HG03571 (cell line): ENCODE results near the gene NAT10.

Experiments
- ATAC-seq: cut with Tn5 transposase; IDR thresholded peaks from one replicate; pipeline ENCODE4 v1.9.1; 2021; ENCODE audit not compliant: unreplicated experiment

NAT10 gene

DNA sequence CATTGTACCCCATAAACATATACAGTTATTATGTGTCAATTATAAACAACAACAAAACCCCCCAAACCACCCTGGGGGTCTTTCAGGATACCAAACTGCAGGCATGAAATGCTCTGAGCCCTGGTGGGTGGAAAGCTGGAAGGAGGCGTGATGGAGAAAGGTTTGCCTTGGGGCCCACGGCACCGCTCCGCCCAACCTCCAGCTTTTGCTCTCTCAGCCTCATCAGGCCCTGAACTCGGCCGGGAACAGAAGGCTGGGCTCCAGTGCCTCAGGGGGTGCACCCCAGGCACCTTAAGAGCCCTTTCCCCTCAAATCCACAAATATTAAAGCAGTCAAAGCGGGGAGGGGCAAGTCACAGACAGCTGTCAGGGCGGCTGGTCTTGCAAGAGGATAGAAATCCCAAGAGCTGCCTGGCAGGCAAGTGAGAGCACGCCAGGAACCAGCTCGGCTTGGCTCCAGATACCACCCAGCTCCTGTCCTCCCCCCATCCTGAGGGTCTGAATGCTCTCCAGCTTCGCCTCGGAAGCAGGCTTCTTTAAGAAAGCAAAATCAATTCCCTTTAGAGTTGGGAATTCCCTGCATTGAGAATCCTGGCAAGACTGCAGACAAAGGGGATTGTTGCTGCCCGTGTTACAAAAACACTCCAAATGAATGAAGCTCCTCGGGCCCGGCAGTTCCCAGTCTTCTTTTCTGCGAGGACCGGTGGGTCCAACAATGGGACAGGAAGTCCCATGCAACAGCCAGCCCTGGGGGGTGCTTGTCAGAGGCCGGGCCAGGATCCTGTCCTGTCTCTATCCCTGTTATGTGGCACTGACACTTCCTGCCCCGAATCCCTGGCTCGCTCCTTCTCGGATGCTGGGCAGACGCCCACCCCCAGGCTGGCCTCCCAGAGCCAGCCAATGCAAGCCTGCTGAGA, 80.8 kb downstream of the NAT10 start:
- no peak for ATAC-seq

DNA sequence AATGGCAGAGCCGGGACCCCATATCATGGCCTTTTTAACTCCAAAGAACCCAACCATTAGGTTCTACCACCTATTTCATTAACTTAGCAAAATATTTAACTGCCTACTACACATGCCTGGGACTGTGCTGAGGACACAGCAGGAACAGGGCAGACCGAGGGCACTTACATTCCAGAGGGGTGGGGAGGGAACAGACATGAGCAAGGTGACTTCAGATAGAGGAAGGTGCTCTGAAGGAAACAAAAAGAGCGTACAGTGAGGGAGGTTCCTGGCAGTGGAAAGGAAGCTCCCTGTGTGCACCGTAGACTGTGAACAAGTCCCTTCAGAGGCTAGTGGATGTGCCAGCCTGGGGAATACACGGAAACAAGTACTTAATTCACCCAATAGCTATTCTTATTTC, 82.8 kb downstream of the NAT10 start:
- no peak for ATAC-seq

GRCh38 chr11:34189191-34189590, 83.8 kb downstream of the NAT10 start:
- ATAC-seq: no peak

- no peak for ATAC-seq
These were observed 85.0 kb downstream of the NAT10 start for GRCh38 chr11:34190192-34191139.

- no peak for ATAC-seq
These were observed 86.1 kb downstream of the NAT10 start for GRCh38 chr11:34191578-34191977.

- ATAC-seq: no peak
These were observed 87.3 kb downstream of the NAT10 start for GRCh38 chr11:34192481-34193401.

GRCh38 chr11:34194576-34195335, 89.3 kb downstream of the NAT10 start:
- ATAC-seq: no peak
